K562 (cell line): ENCODE data around the gene CCDC85C. TPM values are rescaled to one million over a fixed set of nuclear protein-coding genes. Genes with fewer than 3 reads are reported as not detected.

Source experiments
- ATAC-seq: fragments of 200-7000 bp; cut with Tn5 transposase; 3 replicates; pipeline ENCODE4 v1.9.1; 2020; ENCODE audit warnings: moderate library complexity
- BruUV-seq: library from RNA; stranded (reverse); fragments of 400-500 nt; replicated peaks from 2 replicates; lab custom pipeline; 2021; lab: Mats Ljungman, UMichigan
- CTCF ChIA-PET: fragments of 300-600 bp; formaldehyde crosslinking; extraction: SDS; loops from one replicate; lab custom pipeline; 2021; ENCODE audit warnings: low intra/inter-chr PET ratio; lab: Yijun Ruan, JAX
- POLR2A ChIA-PET: fragments of 300-600, 350-650 bp; sonication (Branson Sonifier 250); formaldehyde crosslinking; extraction: SDS; loops from one replicate; lab custom pipeline; 2021; ENCODE audit warnings: antibody characterized with exemption, inconsistent platforms; lab: Yijun Ruan, JAX
- DNase-seq, 4 experiments: peaks; one replicate each; pipeline versions ENCODE4 v3.0.0 to v3.0.0-alpha.2; 2011 to 2018; ENCODE audit warnings: low spot score in 3 of 4, mixed read lengths in 3 of 4; ENCODE audit errors: extremely low read depth in 1 of 4
- FAIRE-seq: peaks from 2 replicates; lab custom pipeline; 2011; peaks lifted over from hg19 to GRCh38; lab: Jason Lieb, UNC
- H2AFZ ChIP-seq: 2 replicates; pipeline ENCODE4 v1.6.0; 2011; ENCODE audit warnings: low read depth, low read length, control low read depth, inconsistent platforms
- H3K27ac ChIP-seq: fragments of 200-600 bp; 3 replicates; pipeline ENCODE4 v1.8.0; 2011; ENCODE audit warnings: low read depth, mild to moderate bottlenecking, control low read depth, inconsistent platforms, low read length, moderate library complexity, mixed read lengths; ENCODE audit errors: extremely low read depth
- H3K27me3 ChIP-seq, 2 experiments: fragments of 300-600 bp in 1 of 2; 2 replicates in 1 of 2; 3 replicates in 1 of 2; pipeline versions ENCODE4 v1.6.0 to v1.8.0; 2011; ENCODE audit warnings: inconsistent platforms in 2 of 2, low read length in 2 of 2, mild to moderate bottlenecking in 1 of 2, mixed read lengths in 1 of 2, moderate library complexity in 1 of 2; ENCODE audit not compliant: control insufficient read depth in 2 of 2, insufficient read depth in 2 of 2
- H3K36me3 ChIP-seq: fragments of 300-600 bp; 3 replicates; pipeline ENCODE4 v1.8.0; 2011; ENCODE audit warnings: mild to moderate bottlenecking, low read length, inconsistent platforms; ENCODE audit not compliant: control insufficient read depth, insufficient read depth
- H3K4me1 ChIP-seq, 2 experiments: fragments of 200-600 bp in 1 of 2; replicated peaks in 1 of 2; 2 replicates in 1 of 2; 3 replicates in 1 of 2; pipeline versions ENCODE4 v1.5.1 to v1.8.0; 2011; ENCODE audit warnings: inconsistent platforms in 2 of 2, low read length in 2 of 2, mild to moderate bottlenecking in 1 of 2, mixed read lengths in 1 of 2, moderate library complexity in 1 of 2; ENCODE audit not compliant: control insufficient read depth in 2 of 2, insufficient read depth in 2 of 2
- H3K4me2 ChIP-seq: 2 replicates; pipeline ENCODE4 v1.6.1; 2011; ENCODE audit warnings: low read length, control low read depth, inconsistent platforms, mixed read lengths; ENCODE audit not compliant: insufficient read depth
- H3K4me3 ChIP-seq: fragments of 200-600 bp; sonication (generic), shearing (Covaris generic); 2 replicates; pipeline ENCODE4 v1.5.1; 2016; ENCODE audit warnings: control low read depth, inconsistent platforms
- H3K79me2 ChIP-seq: fragments of 200-600 bp; 3 replicates; pipeline ENCODE4 v1.8.0; 2011; ENCODE audit warnings: low read length, inconsistent platforms; ENCODE audit not compliant: control insufficient read depth, insufficient read depth
- H3K9ac ChIP-seq, 2 experiments: 2 replicates each; pipeline versions ENCODE4 v1.6.0 to v1.6.1; 2011; ENCODE audit warnings: low read depth in 2 of 2, low read length in 2 of 2, control low read depth in 1 of 2, inconsistent platforms in 1 of 2, mild to moderate bottlenecking in 1 of 2, mixed read lengths in 1 of 2; ENCODE audit not compliant: insufficient read depth in 1 of 2
- H3K9me1 ChIP-seq: one replicate; pipeline ENCODE4 v1.6.0; 2011; ENCODE audit warnings: inconsistent platforms, mild to moderate bottlenecking, low read length, moderate library complexity; ENCODE audit not compliant: control insufficient read depth, insufficient read depth
- H3K9me3 ChIP-seq: replicated peaks from 2 replicates; pipeline ENCODE4 v1.5.1; 2011; ENCODE audit warnings: low read depth, low read length, inconsistent platforms; ENCODE audit not compliant: control insufficient read depth, insufficient read depth
- H4K20me1 ChIP-seq: replicated peaks from 2 replicates; pipeline ENCODE4 v1.6.1; 2011; ENCODE audit warnings: low read length, inconsistent platforms, mixed read lengths; ENCODE audit not compliant: control insufficient read depth, insufficient read depth
- ADNP ChIP-seq: fragments of 200-800 bp; sonication (Bioruptor generic); IDR thresholded peaks from 2 replicates; pipeline ENCODE4 v1.6.1; 2016; ENCODE audit warnings: missing genetic modification characterization, missing compliant biosample characterization
- DDX20 ChIP-seq: fragments of 450-650 bp; IDR thresholded peaks from 2 replicates; pipeline ENCODE4 v1.6.1; 2016; ENCODE audit warnings: missing genetic modification characterization, low read depth, mild to moderate bottlenecking, missing compliant biosample characterization, moderate library complexity
- DNMT1 ChIP-seq: fragments of 450-650 bp; IDR thresholded peaks from 2 replicates; pipeline ENCODE4 v1.6.1; 2016; ENCODE audit warnings: antibody characterized with exemption, mild to moderate bottlenecking
- FOXK1 ChIP-seq: sonication (generic); formaldehyde crosslinking; IDR thresholded peaks from 2 replicates; pipeline ENCODE4 v1.8.0; 2022; ENCODE audit warnings: missing genetic modification reagents, mild to moderate bottlenecking, borderline replicate concordance
- HDAC3 ChIP-seq: fragments of 450-650 bp; IDR thresholded peaks from 2 replicates; pipeline ENCODE4 v1.6.1; 2018; ENCODE audit warnings: borderline replicate concordance, mild to moderate bottlenecking, moderate library complexity; ENCODE audit not compliant: partially characterized antibody
- HNRNPLL ChIP-seq: fragments of 200-400 bp; formaldehyde crosslinking; IDR thresholded peaks from 2 replicates; pipeline ENCODE4 v1.6.1; 2017; ENCODE audit warnings: low read length, low read depth, mild to moderate bottlenecking; ENCODE audit not compliant: poor library complexity, severe bottlenecking
- JUNB ChIP-seq: fragments of 450-650 bp; formaldehyde crosslinking; conservative IDR thresholded peaks from 2 replicates; pipeline ENCODE4 v1.4.0; 2020; ENCODE audit warnings: mild to moderate bottlenecking
- MTF1 ChIP-seq: fragments of 250-450 bp; sonication (Bioruptor Pico); IDR thresholded peaks from 2 replicates; pipeline ENCODE4 v1.9.0; 2021; ENCODE audit warnings: moderate library complexity, mild to moderate bottlenecking, inconsistent platforms, borderline replicate concordance
- MYC ChIP-seq, 2 experiments: fragments of 250-450 bp in 1 of 2; sonication (Bioruptor Pico) in 1 of 2; IDR thresholded peaks; 2 replicates each; pipeline versions ENCODE4 v1.5.1 to v1.6.1; 2012 to 2021; ENCODE audit warnings: low read depth in 2 of 2, borderline replicate concordance in 1 of 2, improper control_type of control experiment in 1 of 2, low read length in 1 of 2, mild to moderate bottlenecking in 1 of 2, moderate library complexity in 1 of 2
- NFIC ChIP-seq: fragments of 450-650 bp; IDR thresholded peaks from 2 replicates; pipeline ENCODE4 v1.6.1; 2017; ENCODE audit warnings: mild to moderate bottlenecking, inconsistent platforms
- SMAD4 ChIP-seq: fragments of 250-450 bp; sonication (Bioruptor Pico); conservative IDR thresholded peaks from 2 replicates; pipeline ENCODE4 v1.8.0; 2021; ENCODE audit warnings: inconsistent platforms, mild to moderate bottlenecking, moderate library complexity
- SRSF3 ChIP-seq: fragments of 200-400 bp; formaldehyde crosslinking; IDR thresholded peaks from 2 replicates; pipeline ENCODE4 v1.6.1; 2016; ENCODE audit warnings: mild to moderate bottlenecking, low read length, moderate library complexity; ENCODE audit not compliant: insufficient read depth
- WHSC1 ChIP-seq: IDR thresholded peaks from one replicate; pipeline ENCODE4 v1.6.1; 2012; ENCODE audit warnings: low read length, control low read depth, inconsistent platforms
- WGBS: fragments of 100-300 bp; shearing (Covaris generic); methylation state at CpG from one replicate; pipeline ENCODE4 v1.1.6; 2016; ENCODE audit warnings: low coverage, mixed read lengths; ENCODE audit not compliant: insufficient coverage; ENCODE audit errors: missing lambda C conversion rate; 5-methylcytosine and 5-hydroxymethylcytosine counted together
- in situ Hi-C: fragments of 300-500 bp; cut with MboI; formaldehyde crosslinking; loops from 4 replicates; pipeline ENCODE4 v1.15.0; 2018; ENCODE audit warnings: inconsistent platforms, mixed read lengths
- intact Hi-C: fragments of 100-400 bp; cut with micrococcal nuclease; formaldehyde crosslinking; loops from 2 replicates; pipeline ENCODE4 v1.14.2; 2022
- polyA plus RNA-seq, 8 experiments: library from polyadenylated mRNA; depleted of rRNA in 4 of 8; stranded (reverse) in 5 of 8; unstranded in 3 of 8; fragments of >200 nt; fragmentation: Nextera tagmentation in 2 of 8; fragmentation: Illumina TruSeq in 1 of 8; extraction: Ambion mirVana in 2 of 8; extraction: Trizol in 1 of 8; gene quantifications; 2 replicates each; pipeline versions ENCODE4 v1.2.1 to v1.2.3, GENCODE V29; 2011 to 2014; ENCODE audit warnings: inconsistent platforms in 1 of 8, missing spikeins in 1 of 8
- total RNA-seq, 7 experiments: library from RNA; depleted of rRNA in 6 of 7; stranded (reverse); fragments of >200 nt in 6 of 7; fragmentation: Illumina TruSeq in 2 of 7; extraction: Trizol in 2 of 7; gene quantifications; 2 replicates each; pipeline versions ENCODE4 v1.2.1 to v1.2.3, GENCODE V29; 2011 to 2021; ENCODE audit warnings: low replicate concordance in 1 of 7

Gene CCDC85C
- total and polyA plus RNA-seq, 9 of the 15 experiments (the other 6 are each of a cell fraction or from before 2014, with no cell fraction given), result 0.18 to 22.0 (median 6.3) TPM

DNA sequence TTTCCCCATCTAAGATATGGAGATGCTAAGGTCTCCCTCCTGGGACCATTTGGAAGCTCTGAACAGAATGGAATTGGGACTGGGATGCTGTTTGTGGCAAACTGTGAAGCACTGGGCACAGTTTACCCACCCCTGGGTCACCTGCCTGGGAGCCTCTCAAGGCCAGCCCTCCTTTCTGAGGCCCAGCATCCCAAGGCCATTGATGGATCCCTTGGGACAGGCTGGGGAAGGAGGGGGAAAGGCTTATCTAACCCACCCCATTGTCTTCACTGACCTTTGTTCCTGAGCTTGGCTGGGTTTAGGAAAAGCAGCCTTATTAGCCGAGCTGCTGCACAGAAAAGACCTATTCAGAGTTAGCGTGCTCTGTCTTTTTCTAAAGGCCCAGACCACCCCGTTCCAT is 5.2 kb downstream of the CCDC85C start:
- BruUV-seq, result no TSS peak
- CTCF ChIA-PET, result no interaction called here
- Histone ChIP-seq H3K27ac (no peak overlapping the region), H3K4me1 (peaks cover 19 to 23% of the 10 kb centered on the region in 2 experiments), H3K79me2 (peaks cover 46% of the 10 kb centered on the region), H3K9me3 (no peaks in the 10 kb centered on the region), H3K4me3 (no peak overlapping the region), H4K20me1 (peaks cover 52% of the 10 kb centered on the region), H3K9me1 (peaks cover 2% of the 10 kb centered on the region), H2AFZ (no peak overlapping the region), H3K27me3 (no peaks in the 10 kb centered on the region), H3K9ac (no peak overlapping the region), H3K36me3 (no peaks in the 10 kb centered on the region; the same call in 2 of the 3 replicates), H3K4me2 (no peak overlapping the region)
- DNase-seq (no peak), ATAC-seq (no peak), FAIRE-seq (no peak)
- in situ Hi-C loops, result no loop called here
- POLR2A ChIA-PET, result interaction anchor here (1.2 kb wide), 1 partner anchor 118 kb away, joined by 3 read pairs; the partner anchor contains the start of genes CCNK and SETD3
- TF ChIP-seq SRSF3 (no peak), NFIC (no peak), MTF1 (CRISPR knock-in tag) (no peak), DNMT1 (no peak), SMAD4 (no peak), WHSC1 (no peak), DDX20 (tag) (no peak), MYC (IDR thresholded peaks at IDR 0.05; ENCODE audit: low read depth, low read length) (no peak), MYC (CRISPR knock-in tag; IDR thresholded peaks at IDR 0.05; ENCODE audit: borderline replicate concordance, low read depth) (no peak), HNRNPLL (no peak), HDAC3 (no peak), JUNB (CRISPR knock-in tag) (no peak), FOXK1 (CRISPR knock-in tag) (no peak), ADNP (tag) (no peak)
- intact Hi-C loops, result no loop called here
- 79% methylated on average over 2 of the region's 3 CpGs for WGBS
